Measurements from ENCODE around the gene PTTG1IP.
A peak's percentile ranks its signal among the peaks of the same experiment; 100 is the strongest.
"Not testable (repeated sequence)": the region's sequence is repeated elsewhere in the genome, so short reads cannot be mapped to it uniquely, and the experiment has no call there.

Gene PTTG1IP, protein sequence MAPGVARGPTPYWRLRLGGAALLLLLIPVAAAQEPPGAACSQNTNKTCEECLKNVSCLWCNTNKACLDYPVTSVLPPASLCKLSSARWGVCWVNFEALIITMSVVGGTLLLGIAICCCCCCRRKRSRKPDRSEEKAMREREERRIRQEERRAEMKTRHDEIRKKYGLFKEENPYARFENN

DNA sequence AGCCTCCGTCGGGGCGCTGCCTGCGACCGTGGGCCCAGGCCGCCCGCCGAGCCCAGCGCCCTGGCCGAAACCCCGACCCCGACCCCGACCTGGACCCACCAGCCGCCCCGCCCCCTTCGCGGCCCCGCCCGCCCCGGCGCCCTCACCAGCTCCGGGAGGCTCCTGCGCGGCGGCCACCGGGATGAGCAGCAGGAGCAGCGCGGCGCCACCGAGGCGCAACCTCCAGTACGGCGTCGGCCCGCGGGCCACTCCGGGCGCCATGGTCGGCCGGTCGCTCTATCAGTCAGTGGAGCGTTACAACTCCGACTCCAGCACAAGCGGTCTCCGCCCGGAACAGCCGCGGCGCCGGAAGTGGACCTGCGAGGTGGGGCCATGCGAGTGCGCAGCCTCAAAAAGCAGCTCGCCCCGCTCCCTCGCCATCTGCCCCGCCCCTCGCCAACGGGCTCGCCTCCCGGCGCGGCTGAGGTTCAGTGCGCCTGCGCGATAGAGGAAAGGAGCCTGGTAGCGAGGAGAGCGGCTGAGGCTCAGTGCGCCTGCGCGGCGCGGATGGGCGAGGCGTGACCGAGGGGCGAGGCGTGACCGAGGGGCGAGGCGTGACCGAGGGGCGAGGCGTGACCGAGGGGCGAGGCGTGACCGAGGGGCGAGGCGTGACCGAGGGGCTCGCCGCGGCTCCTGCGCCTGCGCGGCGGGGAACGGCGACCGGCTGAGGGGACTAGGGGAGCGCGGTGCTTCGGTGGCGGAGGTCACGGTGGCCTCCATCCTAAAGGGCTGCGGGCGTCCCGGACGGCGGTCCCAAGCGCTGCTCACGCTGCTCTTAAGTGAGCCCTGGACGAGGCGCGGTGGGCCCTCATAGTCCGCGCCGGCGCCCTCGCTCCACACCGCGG lies at the start of gene PTTG1IP:
Gene PTTG1IP, minus strand, starts transcription at position 335 of the 884 bp plus-strand sequence. Its CDS starts 74 bp downstream, at position 261.
- peak; percentile 99 for DNase-seq

DNA sequence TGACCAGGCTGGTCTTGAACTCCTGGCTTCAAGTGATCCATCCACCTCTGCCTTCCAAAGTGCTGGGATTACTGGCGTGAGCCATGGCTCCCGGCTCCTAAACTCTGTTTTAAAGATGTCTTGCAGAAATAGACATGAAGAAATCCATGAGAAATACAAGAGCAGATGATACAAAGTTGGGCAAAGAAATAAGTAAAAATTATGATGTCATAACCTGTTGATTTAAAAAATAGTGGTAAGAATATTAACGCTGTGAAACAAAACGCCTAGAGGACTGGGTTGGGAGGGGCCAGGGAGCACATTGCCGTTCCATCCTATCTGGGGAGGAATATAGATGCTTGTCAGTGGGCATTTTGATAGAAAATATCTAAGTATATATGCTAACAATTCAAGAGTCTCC lies 48.4 kb upstream of the PTTG1IP start:
- DNase-seq: no peak

DNA sequence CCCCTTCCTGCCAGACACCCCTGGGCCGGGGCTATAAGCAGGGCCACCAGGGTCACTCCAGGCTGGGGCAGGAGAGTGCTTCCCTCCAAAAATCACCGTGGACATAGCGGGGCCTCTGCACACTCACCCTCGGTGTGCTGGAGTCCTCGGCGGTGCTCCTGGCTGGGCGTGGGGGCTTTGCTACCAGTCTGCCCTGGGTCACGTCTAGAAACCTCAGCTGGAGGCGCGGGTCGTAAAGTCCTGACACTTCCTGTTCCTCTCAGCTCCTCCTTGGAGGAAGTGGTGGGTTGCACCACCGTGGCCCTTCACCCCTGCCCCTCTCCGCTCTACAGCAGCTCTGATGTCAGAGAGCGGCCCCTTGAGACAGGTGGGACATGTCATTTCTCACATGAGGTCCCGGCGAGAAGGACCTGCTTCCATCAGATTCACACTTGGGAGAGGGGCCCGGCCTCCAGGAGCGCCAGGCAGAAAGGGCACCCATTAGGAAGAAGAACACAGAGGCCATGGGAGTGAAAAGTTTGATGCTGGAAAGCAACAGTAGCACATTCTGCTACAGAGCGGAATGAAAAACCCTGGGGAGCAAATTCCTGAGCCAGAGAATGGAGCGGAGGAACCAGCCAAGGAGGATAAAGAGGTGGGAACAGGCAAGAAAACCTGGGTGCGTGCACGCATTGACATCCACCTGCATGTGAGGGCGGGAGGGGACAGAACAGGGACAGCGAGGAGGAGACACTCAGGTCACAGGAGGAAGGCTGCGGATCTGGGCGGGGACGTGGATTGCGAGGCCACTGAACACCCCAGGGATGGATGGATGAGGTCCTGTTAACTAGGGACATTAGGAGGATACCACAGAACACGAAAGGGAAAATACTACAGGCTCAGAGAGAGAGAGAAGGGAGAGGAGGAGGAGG lies 47.5 kb upstream of the PTTG1IP start, which contains the start of gene ITGB2:
Gene ITGB2, minus strand, starts transcription at position 206 of the 911 bp plus-strand sequence. CDS start 10,117 bp downstream, outside the sequence.
- no peak for DNase-seq

DNA sequence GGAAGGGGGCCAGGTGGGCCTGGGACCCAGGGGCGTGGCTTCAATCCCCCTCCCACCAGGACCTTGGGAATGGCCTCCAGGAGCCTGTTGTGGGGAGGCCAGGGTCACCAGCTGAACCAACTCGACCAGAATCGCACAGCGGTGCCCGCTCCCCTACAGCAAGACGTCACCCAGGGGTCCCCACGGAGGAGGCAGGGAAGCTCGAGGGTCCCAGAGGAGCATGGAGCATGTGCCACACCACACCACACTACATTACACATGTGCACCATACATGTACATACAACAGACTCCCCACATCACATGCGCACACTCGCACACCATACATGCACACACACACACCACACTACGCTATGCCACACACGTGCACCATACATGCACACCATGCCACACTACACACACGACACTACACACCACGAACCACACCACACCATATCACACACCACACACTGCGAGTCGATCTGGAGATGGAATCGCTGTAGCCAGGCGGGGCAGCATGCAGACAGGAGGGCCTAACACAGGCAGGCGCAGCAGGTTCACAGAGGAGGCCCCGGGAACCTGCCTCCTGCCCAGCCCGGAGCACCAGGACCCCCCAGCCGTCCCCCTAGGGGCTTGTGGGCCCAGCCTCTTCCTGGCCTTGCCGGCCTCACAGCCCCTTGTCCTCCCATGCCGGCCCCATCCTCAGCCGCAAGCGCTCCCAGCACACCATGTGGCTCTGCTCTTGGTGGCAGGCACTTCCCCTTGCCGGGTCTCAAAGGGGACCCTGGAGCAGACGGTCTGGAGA lies 46.6 kb upstream of the PTTG1IP start:
- no peak for DNase-seq

DNA sequence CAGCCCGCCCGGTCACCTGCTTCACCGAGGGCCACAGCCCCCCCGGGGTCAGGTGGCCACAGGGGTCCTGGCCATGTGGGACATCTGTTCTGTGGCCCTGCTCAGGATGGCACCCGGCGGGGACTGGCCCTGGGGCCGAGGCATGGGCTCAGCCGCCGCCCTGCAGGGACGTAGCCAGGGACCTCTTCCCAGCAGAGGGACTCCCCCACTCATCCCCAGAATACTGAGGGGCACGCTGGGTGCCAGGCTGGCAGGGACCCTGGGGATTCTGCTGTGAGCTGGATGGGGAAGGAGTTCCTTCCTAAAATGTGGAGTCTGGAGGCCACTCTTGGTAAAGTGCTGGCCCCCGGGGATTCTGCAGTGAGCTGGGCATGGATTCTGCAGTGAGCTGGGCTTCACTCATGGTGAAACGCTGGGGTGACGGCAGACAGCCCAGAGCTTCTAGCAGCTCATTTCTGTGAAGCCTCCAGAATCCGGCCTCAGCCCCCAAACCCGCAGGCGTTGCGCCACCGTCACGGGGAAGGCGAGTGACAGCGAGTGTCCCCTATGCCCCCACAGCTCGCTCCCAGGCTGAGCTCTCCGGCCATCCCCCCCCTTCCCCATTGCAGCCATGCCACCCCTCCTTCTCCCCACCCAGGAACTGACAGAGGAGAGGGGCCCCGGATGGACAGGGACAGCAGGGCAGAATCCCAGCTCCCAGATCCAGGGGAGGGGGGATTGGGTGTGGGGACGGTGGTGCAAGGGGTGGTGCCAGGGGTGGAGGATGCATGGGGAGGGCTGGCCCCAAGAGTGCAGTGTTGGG lies 45.8 kb upstream of the PTTG1IP start:
- no peak for DNase-seq

DNA sequence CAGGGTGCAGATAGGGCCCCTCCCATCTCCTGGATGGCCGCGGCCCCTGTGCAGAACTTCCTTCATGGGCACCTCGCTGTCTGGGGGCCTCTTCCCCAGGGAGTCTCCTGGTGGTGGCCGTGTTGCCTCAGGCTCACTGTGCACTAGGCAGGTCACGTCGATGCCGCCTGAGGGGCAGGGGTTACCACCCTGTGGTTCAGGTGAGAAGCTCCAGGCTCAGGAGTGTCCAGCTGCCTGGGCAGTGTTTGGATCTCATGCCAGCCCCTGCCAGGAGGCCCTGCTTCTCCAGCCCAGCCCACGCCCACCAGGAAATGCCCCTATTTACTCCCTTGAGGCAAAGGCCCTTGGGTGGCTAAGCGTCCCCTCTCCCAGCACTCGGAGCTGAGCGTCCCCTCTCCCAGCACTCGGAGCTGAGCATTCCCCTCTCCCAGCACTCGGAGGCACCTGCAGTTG lies 45.1 kb upstream of the PTTG1IP start:
- no peak for DNase-seq

DNA sequence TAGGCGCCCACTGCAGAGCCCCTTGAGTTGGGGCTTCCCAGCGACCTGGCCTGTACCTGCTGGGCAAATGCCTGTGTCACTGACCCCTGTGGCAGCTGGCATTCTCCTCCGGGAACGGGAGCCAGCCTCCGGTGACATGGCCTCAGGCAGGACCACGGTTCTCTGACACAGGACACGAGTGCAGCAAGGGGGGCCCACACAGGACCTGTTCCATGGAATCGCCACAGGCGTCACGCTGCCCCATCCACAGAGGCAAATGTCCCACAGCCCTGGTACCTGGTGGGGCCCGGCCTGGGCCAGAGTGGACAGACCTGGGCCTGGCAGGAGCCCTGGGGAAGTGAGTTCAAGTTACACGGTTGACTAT lies 44.6 kb upstream of the PTTG1IP start:
- DNase-seq: no peak

DNA sequence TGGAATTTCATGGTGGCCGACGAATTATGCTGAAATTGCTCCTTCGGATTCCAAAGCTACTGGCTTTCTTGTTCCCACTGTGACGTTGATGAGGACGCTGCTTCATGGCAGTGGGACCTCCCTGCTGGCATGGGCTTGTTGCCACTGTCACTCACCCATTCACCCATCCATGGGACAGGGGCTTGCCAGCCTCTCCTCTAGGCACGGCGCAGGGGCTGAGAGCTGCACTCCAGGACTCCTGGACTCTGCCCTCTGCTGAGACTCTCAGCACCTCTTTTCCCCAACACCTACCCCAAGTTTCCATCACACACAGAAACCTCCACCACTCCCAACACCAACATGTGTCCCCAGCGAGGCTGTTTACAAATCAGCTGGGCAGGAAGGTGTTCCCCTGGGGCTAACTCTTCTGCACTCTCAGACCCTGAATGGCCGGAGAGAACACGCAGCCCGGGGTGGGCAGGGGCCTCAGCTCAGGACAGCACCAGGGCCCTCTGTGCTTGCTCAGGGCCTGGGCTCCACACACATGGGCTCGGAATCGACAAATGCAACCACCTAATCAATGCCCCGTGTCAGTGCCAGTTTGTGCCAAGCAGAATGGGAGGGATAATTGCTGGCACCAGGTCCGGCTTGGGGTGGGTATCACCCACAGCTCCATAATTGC lies 44.1 kb upstream of the PTTG1IP start:
- no peak for DNase-seq

DNA sequence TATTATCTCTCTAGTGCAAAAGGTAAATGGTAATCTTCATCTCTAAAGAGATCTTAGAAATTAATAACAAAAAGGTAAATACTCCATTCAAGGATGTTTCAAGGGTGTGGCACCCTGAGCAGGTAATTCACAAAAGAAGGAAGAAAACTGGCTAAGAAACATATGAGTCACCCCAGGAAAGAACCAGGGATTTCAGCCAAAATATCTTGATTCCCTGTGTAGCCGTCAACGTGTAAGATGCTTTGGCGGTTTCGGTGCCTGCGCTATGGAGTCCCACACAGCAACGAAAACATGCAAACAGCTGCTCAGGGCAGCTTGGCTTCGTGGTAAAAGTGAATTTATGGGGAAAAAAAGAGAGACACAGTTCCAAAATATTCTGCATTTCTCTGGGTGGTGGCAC lies 43.5 kb upstream of the PTTG1IP start:
- DNase-seq: no peak

DNA sequence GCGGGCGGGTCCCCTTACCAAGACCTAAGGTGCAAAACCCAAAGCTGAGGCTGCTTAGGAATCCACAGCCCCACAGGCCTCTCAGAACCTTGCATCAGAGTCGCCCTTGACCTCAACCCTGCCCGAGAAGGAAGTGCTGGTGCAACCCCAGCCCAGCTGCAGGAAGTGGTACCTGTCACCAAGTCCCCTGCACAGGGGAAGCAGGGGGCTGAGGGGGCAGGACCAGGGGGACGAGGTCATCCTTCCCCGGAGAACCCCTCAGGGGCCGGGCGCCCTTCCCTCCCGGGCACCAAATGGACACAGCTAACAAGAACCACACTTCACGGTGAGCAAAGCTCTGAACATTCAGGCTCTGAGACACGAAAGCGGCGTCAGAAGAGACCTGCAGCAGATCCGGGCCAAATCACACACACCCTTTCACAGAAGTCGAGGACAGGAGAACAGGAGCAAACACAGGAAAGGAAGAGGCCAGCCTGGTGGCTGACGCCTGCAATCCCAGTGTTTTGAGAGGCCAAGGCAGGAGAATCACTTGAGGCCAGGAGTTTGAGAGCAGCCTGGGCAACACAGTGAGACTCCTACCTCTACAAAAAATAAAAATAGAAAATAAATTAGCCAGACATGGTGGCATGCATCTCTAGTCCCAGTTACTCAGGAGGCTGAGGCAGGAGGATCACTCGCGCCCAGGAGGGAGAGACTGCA lies 40.8 kb upstream of the PTTG1IP start:
- peak; percentile 55 for DNase-seq

DNA sequence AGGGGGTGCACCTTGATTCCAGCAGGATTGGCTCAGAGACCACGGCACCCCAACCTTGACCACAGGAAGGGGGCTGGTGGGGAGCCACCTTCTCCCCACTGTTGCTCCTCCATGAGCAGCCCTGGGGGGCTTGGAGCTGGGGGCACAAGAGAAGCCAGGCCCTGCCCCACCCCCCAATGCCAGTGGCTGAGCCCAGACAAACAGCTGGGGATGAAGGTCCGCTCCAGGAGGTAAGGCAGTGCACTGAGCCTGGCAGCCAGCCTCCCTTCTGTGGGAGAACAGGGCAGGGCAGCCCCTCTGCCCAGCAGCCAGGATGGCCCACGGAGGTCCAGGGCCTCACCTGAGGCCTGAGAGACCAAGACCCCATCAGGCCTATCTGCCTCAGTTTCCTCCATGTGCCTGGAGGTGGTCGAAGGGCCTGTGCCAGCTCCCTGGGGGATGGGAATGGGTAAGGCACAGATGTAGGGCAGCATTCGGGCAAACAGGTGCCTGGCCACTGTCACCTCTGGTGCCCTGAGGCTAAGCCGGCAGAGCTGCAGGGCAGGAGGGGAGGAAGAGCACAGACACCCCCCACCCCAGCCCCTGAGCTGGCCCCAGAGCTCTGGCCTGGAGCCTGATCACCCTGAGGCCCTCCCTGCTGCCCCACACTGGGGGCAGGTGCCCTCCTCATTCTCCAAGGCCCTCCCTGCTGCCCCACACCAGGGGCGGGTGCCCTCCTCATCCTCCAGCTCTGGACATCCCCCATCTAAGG lies 40.1 kb upstream of the PTTG1IP start:
- no peak for DNase-seq

DNA sequence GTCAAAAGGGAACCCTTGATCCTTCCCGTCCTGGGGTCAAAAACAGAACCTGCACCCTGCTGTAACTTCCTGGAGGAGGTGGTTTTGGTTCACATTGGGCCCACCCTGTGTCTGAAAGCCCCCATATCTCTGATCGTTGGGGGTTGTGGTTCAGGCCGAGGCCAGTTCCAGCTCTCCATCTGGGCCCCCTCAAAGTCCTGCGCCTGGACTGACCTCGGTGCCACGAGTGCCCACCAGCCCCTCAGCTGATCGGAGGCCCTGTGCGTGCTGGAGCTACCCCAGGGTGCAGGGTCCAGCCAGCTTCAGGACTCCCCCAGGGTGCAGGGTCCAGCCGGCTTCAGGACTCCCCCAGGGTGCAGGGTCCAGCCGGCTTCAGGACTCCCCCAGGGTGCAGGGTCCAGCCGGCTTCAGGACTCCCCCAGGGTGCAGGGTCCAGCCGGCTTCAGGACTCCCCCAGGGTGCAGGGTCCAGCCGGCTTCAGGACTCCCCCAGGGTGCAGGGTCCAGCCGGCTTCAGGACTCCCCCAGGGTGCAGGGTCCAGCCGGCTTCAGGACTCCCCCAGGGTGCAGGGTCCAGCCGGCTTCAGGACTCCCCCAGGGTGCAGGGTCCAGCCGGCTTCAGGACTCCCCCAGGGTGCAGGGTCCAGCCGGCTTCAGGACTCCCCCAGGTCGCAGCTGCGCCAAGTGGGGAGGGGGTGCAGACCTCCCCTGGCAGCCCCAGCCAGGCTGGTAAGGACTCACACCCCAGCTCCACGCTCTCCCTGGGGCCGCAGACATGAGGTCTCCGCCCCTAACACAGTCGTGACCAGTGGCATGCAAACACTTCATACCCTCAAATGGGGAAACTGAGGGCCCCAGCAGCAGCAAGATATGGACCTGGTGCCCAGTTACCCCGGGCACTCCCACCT lies 39.3 kb upstream of the PTTG1IP start:
- not testable (repeated sequence) for DNase-seq

DNA sequence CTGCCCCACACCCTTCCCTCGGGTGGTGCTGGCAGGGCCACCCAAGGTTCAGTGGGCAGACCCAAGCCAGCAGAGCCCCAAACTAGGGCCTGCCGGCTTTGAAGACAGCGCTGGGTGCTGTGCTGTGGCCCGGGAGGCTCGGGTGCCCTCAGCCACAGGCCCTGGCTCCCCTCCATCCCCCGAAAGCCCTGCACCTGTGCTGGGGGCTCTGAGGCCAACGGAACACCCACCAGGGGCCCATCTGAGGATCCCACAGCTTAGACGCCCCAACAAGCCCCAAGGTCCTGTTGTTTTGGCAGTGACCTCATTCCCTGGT lies 38.6 kb upstream of the PTTG1IP start:
- no peak for DNase-seq

DNA sequence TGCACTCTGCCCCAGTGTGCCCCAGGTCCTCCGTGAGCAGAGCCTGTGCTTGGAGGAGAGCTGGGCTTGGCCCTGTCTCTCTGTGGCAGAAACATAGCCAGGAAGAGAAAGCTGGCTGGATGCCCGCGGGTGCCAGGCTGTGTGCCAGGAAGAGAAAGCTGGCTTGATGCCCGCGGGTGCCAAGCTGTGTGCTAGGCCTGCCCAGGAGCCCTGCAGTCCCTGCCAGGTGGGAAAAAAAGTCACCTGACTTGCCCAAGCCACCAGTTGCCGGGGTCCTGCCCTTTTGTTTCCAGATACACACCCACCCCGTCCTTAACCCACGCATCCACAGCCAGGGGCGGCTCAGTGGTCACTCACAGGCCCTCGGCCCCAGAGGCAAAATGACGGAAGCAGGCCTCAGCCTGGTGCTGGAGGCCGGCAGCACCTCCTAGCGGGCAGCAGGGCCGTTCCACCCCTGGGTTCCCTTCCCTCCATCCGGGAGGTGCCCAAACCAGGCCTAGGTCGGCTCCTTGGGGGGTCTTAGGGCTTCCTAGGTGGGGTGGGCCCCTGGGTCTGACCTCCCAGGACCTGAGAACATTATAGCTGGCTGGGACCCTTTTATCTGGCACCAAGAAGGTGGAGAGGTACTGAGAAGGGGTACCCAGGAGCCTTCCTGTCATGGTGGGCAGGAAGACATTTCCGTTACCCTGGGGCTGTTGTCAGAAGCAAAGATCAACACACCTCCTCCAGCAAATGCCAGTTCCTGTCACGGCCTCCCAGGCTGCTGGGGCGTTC lies 38.1 kb upstream of the PTTG1IP start:
- peak; percentile 56 for DNase-seq

DNA sequence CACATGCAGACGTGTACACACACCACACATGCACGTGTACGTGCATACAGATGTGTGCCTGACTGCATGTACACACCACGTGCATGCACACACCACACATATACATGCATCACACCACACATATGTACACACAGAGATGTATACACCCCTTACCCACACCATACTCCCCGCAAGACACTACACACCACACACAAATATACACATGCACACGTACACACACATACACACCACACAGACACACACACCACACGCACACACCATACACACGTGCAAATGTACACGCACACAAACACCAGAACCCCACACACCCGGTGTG lies 37.5 kb upstream of the PTTG1IP start:
- no peak for DNase-seq

DNA sequence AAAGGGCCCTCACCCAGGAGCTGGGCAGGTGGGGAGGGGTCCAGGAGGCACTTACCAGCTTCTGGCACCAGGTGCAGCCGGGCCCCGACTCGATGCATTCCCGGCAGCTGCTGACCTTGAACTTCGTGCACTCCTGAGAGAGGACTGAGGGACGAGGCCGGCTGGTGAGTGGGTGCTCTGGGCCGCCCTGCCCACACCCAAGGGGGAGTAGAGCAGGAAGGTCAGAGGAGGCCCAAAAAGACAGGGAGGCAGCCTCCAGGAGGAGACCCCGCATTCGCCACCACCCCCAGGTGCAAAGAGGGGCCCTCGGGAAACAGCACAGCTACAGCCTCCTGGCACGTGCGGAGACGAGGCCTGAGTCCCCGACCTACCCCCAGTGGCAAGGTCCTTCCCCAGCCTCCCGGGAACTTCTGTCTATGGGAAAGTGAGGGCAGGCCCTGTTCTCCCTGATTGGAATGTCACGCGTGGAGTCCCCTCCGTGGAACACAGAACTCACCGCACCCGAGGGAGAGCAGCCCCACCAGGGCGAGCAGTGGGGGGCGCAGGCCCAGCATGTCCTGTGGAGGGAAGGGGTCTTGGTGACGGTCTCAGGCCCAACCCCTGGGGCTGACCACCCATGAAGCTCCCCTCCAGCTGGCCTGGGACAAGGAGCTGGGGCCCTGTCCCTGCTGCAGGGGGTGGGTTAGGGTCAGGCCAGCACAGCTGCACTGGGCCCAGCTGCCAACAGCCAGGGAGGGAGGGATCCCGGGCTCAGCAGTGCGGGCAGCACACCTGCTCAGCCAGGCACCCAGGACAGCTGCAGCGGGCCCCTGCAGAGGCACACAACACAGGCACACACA lies 37.0 kb upstream of the PTTG1IP start:
- DNase-seq: no peak

DNA sequence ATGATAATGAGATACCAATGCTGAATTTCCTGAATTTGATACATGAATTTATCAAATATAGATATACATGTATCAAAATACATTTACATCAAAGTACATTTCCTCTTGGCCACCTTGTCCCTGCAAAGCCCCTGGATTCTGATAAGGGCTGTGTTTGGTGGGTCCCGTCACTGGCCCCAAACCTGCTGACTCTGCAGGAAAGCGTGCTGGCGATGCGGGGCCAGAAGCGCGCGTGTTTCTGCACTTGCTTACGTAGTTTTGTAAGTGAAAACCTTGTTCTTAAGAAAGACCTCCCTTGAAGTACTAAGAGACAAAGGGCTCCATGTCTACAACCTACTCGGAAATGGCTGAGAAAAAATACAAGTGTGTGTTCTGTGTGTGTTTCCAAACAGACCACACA lies 36.2 kb upstream of the PTTG1IP start:
- no peak for DNase-seq

Data from activated effector memory CD4-positive, alpha-beta T cell treated with Interleukin-2 at 50 U/mL for 16 hours (primary cell).